GM19043 (cell line): ENCODE data around the gene SRD5A2.

Experiments used
- ATAC-seq: cut with Tn5 transposase; IDR thresholded peaks from one replicate; pipeline ENCODE4 v1.9.1; 2021; ENCODE audit warnings: low read depth; ENCODE audit not compliant: unreplicated experiment

SRD5A2 gene

DNA sequence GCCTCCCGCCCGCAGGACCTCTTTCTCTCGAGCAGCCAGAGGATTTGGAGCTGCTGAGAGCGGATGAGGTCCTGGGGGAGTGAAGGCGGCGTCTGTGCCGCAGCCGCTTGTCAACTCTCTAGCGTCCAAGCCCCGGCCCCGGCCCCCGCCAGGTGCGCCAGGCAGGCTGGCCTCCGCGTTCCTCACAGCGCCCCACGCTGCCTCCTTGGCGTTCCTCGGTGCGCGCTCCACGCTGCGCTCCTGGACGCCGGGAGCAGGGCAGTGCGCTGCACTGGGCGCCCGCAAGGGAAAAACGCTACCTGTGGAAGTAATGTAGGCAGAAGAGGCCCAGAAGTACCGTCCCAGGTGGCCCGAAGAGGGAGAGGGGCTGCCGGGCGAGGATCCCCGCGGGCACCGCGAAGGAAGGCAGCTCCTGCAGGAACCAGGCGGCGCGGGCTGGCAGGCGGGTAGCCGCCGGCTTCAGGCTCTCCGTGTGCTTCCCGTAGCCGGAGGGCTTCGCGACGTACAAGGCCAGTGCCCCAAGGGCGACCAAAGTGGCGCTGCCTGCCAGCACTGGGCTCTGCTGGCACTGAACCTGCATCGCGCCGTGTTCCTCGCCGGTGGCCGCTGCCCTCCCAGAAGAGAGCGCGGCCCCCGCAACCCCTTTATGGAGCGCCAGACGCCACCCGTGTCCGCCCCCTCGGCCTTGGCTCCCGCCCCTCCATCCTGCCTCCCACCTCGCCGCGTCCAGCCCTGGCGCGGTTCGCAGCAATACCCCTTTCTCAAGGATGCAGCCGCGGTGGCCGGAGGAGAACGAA, at the start of gene SRD5A2:
Gene SRD5A2 (minus strand): TSS at position 618 of the 797 bp plus-strand sequence. CDS start 38 bp downstream, at position 580.
- ATAC-seq = no peak

DNA sequence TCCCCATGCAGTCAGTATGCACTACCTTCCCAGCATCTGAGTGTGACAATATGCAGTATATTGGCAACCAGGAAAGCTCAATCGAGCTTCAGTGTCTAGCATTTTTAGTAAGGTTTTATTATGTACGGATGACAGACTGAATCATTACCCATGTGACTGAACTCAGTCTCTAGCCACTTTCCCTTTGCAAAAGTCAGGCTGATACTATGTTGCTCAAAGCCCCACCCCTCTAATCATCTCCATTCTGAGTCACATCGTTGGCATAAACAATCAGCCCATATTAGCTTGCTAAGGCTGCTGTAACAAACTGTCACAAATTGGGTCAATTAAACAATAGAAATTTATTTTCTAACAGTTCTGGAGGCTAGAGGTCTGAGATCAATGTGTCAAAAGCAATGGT, 25.8 kb upstream of the SRD5A2 start:
- ATAC-seq = no peak

- ATAC-seq = no peak
These were observed 18.0 kb upstream of the SRD5A2 start for GRCh38 chr2:31598694-31599093.

- ATAC-seq = no peak
These were observed 5.5 kb upstream of the SRD5A2 start for GRCh38 chr2:31586230-31586629.

DNA sequence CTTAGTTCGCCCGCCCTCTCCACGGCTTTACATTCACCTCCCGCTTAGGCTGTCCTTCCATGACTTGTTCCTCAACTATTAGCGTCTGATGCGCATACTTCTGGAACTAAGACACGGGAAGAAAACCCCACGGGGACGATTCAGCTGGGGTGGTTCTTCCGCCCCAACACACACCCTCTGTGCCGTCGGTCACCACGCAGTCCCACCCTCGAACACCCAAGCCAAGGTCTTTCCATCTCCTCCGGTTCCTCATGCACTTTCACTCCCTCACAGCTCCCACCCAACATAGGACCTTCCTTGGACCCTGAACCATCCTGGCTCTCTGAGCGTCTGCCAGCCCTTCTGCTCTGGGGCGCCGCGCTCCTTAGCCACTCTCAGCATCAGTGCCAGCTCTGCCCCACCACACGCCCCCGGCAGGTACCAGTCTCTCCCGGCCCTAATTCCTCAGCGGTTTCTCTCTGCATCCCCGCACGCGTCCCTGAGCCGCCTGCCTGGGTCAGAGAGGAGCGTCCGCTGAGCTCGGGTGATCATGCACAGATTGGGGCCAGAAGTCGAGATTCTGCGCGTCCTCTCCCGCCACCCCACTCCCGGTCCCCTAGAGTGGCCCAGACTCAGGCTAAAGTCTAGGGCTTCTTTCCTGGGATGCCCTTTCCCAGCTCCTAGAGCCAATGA, 522 bp upstream of the SRD5A2 start:
- no peak for ATAC-seq

GRCh38 chr2:31579996-31580320, 780 bp downstream of the SRD5A2 start:
- ATAC-seq = no peak

- no peak for ATAC-seq
These were observed 2.4 kb downstream of the SRD5A2 start for GRCh38 chr2:31578316-31578715.

- no peak for ATAC-seq
These were observed 3.6 kb downstream of the SRD5A2 start for GRCh38 chr2:31577143-31577542.

GRCh38 chr2:31568585-31569201, 12.0 kb downstream of the SRD5A2 start:
- no peak for ATAC-seq

DNA sequence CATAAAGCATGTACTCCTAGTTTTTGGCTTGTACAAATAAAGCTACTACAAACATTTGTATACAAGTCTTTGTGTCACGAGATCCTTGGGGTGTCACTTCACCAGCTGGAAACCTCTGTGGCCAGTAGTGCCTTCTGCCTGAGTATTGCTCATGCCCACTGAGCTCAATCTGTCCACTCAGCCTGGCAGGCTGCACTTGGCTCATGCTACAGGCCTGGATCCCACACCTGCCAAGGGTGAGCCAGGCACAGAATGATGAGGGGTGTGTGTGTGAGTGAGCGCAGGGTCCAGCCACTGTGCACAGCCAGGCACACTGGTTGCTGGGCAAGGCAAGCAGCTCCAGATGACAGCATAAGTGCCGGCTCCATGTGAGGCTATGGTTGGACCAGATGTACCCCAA, 13.1 kb downstream of the SRD5A2 start:
- no peak for ATAC-seq

DNA sequence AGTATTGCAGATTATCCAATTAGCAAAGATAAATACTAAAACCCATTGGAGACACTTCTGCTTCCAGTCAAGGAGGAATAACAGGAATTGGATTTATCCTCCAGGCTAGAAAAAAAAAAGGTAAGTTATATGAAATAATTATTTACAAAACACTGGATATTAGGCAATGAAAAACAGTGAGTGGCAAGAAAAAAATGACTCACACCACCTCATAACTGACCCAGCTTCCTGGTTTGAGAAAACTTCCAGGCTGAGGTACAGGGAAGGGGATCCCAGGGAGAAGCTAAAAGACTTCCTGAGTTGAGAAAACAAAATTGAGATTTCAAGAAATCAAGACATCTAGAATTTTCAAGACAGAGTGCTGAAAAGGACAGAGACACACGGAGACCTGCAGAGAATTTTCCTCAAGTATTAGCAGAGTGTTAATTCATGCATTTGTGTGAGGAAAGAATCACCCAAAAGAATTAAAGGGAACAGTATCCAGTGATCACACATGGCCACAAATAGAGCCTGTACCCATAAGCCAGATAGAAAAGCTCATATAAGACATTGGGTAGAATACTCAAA, 17.4 kb downstream of the SRD5A2 start:
- no peak for ATAC-seq

DNA sequence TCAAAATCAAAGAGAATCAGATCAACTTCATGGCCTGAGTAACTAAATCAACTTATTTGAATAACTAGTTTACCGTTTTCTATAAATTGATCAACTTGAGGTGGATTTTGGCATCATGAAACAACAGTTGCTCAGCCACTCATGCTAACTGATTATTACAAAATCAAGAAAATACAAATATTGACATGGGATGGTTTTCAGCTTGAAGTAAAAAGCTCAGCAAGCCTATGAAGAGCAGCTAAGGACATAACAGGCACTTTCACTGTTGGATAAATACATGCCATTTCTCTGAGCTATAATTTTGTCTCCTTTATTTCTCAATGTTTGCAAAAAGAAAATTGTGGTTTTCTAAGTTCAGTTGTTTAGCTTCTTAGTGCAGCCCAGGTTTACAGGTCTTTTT, 18.9 kb downstream of the SRD5A2 start:
- ATAC-seq = no peak

DNA sequence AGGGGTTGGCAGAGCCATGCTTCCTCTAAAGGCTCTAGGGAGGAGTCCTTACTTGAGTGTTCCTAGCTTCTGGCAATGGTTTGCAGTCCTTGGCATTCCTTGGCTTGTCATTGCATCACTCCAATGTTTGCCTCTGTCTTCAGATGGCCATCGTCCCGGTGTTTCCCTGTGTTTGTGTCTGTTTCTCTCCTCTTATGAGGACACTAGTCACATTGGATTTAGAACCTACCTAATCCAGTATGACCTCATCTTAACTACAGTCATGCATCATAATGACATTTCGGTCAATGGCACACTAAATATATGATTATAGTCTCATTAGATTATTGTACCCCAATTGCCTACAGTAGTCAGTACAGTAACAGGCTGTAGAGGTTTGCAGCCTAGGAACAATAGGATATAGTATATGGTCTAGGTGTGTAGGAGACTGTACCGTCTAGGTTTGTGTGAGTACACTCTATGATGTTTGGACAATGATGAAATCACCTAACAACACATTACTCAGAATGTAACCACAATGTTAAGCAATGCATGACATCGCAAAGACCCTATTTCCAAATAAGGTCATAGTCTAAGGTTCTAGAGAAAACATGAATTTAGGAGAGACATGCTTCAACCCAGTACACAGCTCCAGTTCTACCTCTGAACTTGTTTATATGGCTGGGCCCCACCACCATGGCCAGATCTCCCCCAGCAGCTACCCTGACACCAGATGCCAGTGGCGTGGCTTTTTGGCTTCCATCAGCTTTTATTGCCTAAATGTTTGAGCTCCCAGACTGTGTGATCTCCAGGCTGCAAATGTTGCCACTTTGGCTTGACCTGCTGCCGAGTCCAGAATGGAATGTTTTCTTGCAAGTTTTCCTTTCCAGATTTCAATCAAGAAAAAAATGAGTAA, 22.1 kb downstream of the SRD5A2 start:
- no peak for ATAC-seq

- no peak for ATAC-seq
These were observed 23.8 kb downstream of the SRD5A2 start for GRCh38 chr2:31556940-31557339.

DNA sequence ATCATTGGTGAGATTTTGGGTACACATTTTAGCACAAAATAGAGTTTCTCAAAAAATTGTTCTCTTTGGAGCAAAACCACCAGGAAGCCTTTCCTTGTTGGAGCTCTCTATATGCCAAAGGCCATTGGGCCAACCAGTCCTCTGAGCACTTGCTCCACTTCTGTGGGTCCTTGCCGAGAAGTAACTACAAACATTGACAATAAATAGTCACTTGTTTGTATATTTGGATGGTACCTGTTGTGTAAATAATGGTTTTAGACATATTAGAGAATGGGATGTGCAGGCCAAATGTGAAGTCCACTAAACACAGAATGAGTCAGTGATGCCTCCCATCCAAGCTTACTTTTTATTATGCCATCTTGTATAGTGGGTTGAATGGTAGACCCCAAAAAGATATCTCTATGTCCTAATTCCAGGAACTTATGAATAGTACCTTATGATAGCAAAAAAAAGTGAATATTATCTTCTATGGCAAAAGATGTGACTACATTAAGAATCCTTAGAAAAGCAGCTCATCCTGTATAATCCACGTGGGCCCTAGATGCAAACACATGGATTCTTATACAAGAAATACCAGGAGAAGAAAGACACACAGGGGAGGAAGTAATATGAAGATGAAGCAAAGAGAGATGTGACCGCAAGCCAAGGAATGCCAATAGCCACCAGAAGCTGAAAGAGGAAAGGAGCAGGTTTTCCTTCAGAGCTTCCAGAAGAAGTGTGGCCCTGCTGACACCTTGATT, 24.6 kb downstream of the SRD5A2 start:
- ATAC-seq = no peak

DNA sequence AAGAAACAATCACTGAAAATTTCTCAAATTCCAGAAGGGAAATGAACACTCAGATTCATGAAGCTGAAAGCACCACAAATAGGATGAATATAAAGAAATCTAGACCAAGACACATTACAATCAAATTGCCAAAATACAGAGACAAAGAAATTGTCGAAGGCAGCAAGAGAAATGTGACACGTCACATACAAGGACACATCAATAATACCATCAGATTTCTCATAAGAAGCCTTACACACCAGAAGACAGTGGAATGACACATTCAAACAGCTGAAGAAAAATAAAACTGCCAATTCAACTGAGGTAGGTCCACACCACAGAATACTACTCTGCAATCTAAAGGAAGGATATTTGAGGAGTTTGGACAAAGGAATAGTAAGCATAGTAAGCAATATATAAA, 27.4 kb downstream of the SRD5A2 start:
- ATAC-seq = no peak

- ATAC-seq = no peak
These were observed 33.3 kb downstream of the SRD5A2 start for GRCh38 chr2:31547485-31547884.

DNA sequence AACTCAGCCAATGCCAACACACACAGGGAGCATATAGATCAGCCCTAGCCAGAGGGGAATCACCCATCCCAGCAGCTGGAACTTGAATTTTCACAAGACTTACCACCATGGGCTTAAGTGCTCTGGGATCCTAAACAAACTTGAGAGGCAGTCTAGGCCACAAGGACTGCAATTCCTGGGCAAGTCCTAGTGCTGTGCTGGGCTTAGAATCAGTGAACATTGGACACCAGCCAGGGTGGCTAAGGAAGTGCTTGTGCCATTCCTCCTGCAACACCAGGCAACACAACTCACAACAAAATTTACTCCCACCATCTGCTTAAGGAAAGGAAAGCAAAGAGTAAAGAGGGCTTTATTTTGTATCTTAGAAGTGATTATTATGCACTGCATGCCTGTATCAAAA, 38.9 kb downstream of the SRD5A2 start:
- no peak for ATAC-seq

DNA sequence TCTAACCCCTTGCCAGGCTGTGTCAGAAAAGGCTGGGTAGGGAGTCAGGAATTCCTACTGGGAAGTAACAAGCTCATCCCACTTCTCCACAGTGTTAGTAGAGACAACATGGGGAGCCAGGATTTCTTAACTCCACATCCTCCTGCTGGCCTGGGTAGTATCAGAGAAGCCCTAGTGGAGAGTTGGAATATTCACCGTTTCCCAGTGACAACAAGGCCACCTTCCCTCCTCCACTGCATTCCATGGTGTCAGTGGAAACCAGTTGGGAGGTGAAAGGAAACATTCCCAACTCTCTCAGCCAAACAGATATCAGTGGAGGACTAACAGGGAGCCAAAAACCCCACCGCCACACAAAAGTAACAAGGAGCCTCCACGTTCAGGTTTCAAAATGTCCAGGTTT, 41.2 kb downstream of the SRD5A2 start:
- ATAC-seq = no peak

DNA sequence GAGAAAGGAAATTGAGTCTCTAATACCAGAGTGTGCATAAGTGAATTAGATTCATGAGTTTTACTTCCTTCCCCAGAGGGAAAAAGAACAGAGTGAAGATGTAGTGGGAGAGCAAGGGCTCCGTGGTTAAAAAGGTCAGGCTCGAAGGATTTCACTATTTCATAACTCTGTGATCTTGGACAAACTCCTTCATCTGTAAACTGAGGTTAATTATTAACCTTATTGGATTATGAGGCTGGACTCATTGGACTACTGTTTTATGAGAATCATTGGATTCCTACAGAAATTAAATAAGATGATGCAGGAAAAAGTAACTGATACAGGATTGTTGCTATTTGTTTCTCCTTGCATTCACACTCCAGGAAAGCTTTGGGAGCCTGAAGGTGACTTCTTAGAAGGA, 45.0 kb downstream of the SRD5A2 start:
- ATAC-seq = no peak
